HL-60 (cell line): ENCODE data around the gene SZT2.

Experiments used
- DNase-seq, 2 experiments: peaks; one replicate each; pipeline ENCODE4 v3.0.0-alpha.2; 2010 to 2020; ENCODE audit warnings: low read depth in 1 of 2, low spot score in 1 of 2
- H3K27ac ChIP-seq: fragments of 250-450 bp; sonication (Bioruptor Pico); replicated peaks from 2 replicates; pipeline ENCODE4 v1.5.1; 2020; ENCODE audit warnings: mild to moderate bottlenecking, moderate library complexity
- H3K27me3 ChIP-seq: fragments of 250-450 bp; sonication (Bioruptor Pico); 2 replicates; pipeline ENCODE4 v1.5.1; 2021; ENCODE audit warnings: mild to moderate bottlenecking, moderate library complexity; ENCODE audit not compliant: insufficient read depth, poor library complexity, severe bottlenecking
- H3K4me3 ChIP-seq: replicated peaks from 2 replicates; pipeline ENCODE4 v1.5.1; 2011; ENCODE audit warnings: mild to moderate bottlenecking, control low read depth, low read length; ENCODE audit not compliant: insufficient read depth
- GABPA ChIP-seq: IDR thresholded peaks from 2 replicates; pipeline ENCODE4 v1.6.1; 2012; ENCODE audit warnings: low read depth
- POLR2AphosphoS5 ChIP-seq: IDR thresholded peaks from 2 replicates; pipeline ENCODE4 v1.6.1; 2012; ENCODE audit warnings: low read depth
- REST ChIP-seq: IDR thresholded peaks from 2 replicates; pipeline ENCODE4 v1.6.1; 2012; ENCODE audit warnings: low read depth; ENCODE audit not compliant: insufficient replicate concordance
- SPI1 ChIP-seq: IDR thresholded peaks from 2 replicates; pipeline ENCODE4 v1.6.1; 2012; ENCODE audit warnings: low read depth, mild to moderate bottlenecking, borderline replicate concordance
- TF ChIP-seq, protein P1 (sequence below): IDR thresholded peaks from one replicate; pipeline ENCODE4 v1.5.1; 2011; ENCODE audit warnings: low read length, control low read depth, inconsistent platforms; ENCODE audit not compliant: insufficient read depth

Gene SZT2

GRCh38 chr1:43366179-43366578 lies 23.5 kb upstream of the SZT2 start:
- Histone ChIP-seq H3K27ac (peak overlapping the region; percentile 6; the same call in 1 of the 2 replicates), H3K4me3 (peak overlapping the region; percentile 70), H3K27me3 (no peaks in the 10 kb centered on the region)
- DNase-seq = no peak
- TF ChIP-seq POLR2AphosphoS5 = no peak
- TF ChIP-seq GABPA = no peak
- no peak for TF ChIP-seq SPI1
- TF ChIP-seq REST = no peak
- TF ChIP-seq, protein P1, sequence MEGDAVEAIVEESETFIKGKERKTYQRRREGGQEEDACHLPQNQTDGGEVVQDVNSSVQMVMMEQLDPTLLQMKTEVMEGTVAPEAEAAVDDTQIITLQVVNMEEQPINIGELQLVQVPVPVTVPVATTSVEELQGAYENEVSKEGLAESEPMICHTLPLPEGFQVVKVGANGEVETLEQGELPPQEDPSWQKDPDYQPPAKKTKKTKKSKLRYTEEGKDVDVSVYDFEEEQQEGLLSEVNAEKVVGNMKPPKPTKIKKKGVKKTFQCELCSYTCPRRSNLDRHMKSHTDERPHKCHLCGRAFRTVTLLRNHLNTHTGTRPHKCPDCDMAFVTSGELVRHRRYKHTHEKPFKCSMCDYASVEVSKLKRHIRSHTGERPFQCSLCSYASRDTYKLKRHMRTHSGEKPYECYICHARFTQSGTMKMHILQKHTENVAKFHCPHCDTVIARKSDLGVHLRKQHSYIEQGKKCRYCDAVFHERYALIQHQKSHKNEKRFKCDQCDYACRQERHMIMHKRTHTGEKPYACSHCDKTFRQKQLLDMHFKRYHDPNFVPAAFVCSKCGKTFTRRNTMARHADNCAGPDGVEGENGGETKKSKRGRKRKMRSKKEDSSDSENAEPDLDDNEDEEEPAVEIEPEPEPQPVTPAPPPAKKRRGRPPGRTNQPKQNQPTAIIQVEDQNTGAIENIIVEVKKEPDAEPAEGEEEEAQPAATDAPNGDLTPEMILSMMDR = no peak

DNA sequence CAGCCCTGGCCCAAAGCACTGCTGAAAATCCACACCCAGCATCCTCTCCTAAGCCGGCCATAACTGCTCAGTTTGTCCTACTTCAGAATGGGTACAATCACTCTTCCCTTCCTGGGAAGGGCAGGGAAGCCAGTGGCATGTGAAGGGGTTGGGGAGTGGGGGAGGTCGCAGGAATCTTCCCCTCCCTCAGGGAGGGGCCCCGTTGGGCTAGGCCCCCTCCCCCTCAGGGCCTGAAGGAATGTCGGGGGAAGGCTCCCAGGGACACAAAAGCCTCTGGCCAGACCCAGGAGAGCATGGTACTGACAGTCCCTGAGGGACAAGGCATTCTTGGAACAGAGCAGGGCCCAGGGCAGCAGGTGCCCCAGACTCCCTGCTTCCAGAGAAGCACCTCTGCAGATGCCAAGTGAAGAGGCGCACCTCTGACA lies 23.1 kb upstream of the SZT2 start:
- H3K4me3 ChIP-seq = peak overlapping the region; percentile 70
- no peak for DNase-seq
- no peak for TF ChIP-seq REST
- TF ChIP-seq, protein P1 = no peak
- no peak for TF ChIP-seq GABPA
- no peak for TF ChIP-seq SPI1
- no peak for TF ChIP-seq POLR2AphosphoS5
- peak overlapping the region; percentile 95 for H3K27ac ChIP-seq
- H3K27me3 ChIP-seq = no peaks in the 10 kb centered on the region

DNA sequence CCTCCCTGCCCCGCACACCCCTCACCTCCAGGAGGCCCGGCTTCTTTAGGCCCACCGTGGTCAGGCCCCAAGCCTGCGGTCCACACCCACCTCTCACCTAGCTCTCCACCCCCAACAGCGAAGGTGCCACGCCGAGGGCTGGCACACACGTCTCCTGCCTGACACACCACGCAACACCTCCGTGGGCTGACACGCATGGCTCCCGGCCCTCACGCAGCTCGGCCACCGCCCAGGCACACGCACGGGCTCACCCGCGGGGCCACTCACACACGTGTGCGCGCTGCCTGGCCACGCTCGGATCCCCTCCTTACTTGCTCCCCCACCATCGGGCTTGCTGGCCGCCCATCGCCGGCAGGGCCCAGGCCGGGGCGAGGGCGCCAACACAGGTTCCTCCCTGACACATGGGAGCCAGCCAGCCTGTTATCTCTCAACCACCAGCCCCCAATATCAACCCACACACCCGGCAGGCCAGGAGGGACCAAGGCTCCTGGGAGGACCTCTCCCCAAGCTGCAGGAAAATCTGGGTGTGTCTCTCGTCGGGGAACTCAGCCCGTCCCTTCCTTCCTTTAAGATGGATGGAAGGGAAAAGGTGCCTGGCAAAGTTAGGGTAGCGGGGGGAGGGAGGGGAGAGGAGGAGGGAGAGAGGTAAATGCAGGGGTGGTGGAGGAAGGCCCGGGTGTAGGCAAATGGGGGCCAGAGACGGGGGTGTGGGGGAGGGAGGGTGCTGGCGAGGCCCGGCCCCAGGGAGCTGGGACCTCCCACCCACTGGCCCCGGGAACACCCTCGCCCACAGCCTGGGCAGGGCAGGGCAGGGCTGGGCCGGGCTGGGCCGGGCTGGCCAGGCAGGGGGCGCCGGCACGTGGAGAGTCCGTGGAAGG lies 22.4 kb upstream of the SZT2 start:
- H3K27me3 ChIP-seq = no peaks in the 10 kb centered on the region
- TF ChIP-seq REST = peak; percentile 23
- no peak for TF ChIP-seq SPI1
- peak; percentile 25; the same call in 1 of the 2 replicates for TF ChIP-seq POLR2AphosphoS5
- DNase-seq = no peak
- H3K4me3 ChIP-seq = peak overlapping the region; percentile 70
- peak overlapping the region; percentile 95 for H3K27ac ChIP-seq
